ENCODE results near the gene WFIKKN1. TPM values are rescaled to one million over a fixed set of nuclear protein-coding genes. Genes with fewer than 3 reads are reported as not detected.
A peak's percentile ranks its signal among the peaks of the same experiment; 100 is the strongest.

Gene WFIKKN1
- total RNA-seq, 1 donor from 2014 or later: 8.5 TPM

GRCh38 chr16:678858-679813, 48.4 kb downstream of the WFIKKN1 start:
- TF ChIP-seq CTCF (conservative IDR thresholded peaks at IDR 0.05): no peak

DNA sequence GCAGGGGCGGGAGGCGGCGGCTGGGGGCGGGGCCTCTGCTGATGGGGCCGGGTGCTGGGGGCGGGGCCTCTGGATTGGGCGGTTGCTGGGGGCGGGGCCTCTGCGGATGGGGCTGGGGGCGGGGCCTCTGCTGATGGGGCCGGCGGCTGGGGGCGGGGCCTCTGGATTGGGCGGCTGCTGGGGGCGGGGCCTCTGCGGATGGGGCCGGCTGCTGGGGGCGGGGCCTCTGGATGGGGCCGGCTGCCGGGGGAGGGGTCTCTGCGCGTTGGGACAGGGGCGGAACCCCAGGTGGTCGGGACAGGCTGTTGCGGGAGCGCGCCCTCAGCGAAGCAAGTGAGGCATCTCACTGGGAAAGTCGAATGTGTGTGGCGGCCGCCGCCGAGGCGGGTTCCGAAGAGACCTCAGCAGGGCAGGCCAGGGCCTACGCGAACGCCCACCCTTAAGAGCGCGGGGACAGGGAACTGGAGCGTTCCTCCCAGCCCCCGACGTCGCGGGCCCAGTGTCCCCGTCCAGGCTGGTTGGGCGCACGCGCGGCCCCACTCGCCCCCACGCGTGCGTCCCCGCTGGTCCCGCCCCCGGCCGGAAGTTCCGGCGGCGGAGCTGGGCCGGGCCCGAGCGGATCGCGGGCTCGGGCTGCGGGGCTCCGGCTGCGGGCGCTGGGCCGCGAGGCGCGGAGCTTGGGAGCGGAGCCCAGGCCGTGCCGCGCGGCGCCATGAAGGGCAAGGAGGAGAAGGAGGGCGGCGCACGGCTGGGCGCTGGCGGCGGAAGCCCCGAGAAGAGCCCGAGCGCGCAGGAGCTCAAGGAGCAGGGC, 49.2 kb downstream of the WFIKKN1 start, which contains the start of gene STUB1:
STUB1 (plus strand) TSS at position 597 of the 811 bp plus-strand sequence; CDS start at position 713, 116 bp downstream.
- Mint-ChIP-seq H3K27ac (ENCODE audit: unreplicated experiment) (peak within 1 kb of the TSS; percentile 91), H3K9me3 (no peaks in the 10 kb centered on the region), H3K27me3 (ENCODE audit: low read depth) (peaks cover 16% of the 10 kb centered on the region), H3K4me1 (peaks cover 21% of the 10 kb centered on the region), H3K4me3 (peak within 1 kb of the TSS; percentile 91), H3K36me3 (ENCODE audit: low read depth) (peaks cover 3% of the 10 kb centered on the region)
- TF ChIP-seq CTCF (conservative IDR thresholded peaks at IDR 0.05): no peak
- peak; percentile 92 for DNase-seq (ENCODE audit: low read depth, low spot score)

More at GRCh38 chr16:678858-679813, 48.4 kb downstream of the WFIKKN1 start:
- peaks cover 20% of the 10 kb centered on the region for H3K27me3 Mint-ChIP-seq (ENCODE audit: low read depth)
- H3K4me3 Mint-ChIP-seq: peak overlapping the region; percentile 91
- H3K4me1 Mint-ChIP-seq: peaks cover 22% of the 10 kb centered on the region
- H3K36me3 Mint-ChIP-seq (ENCODE audit: low read depth): peaks cover 3% of the 10 kb centered on the region
- H3K27ac Mint-ChIP-seq (ENCODE audit: unreplicated experiment): no peak overlapping the region
- H3K9me3 Mint-ChIP-seq: no peaks in the 10 kb centered on the region
- peak; percentile 64 for DNase-seq (ENCODE audit: low read depth, low spot score)

DNA sequence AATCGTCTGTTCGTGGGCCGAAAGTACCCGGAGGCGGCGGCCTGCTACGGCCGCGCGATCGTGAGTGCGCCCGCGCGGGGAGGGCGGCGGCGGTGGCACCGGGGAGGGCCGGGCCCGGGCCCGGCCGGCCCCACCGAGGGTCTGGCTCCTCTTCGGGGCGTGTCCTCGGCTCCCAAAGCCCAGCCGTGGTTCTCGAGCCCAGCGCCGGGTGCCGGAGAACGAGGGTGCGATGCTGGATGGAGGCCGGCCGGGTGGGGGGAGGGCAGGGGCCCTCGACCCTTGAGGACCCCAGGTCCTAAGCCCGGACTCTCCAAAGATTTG, 49.8 kb downstream of the WFIKKN1 start:
- Mint-ChIP-seq H3K4me1 (peaks cover 18% of the 10 kb centered on the region), H3K4me3 (peak overlapping the region; percentile 90), H3K27ac (ENCODE audit: unreplicated experiment) (no peak overlapping the region), H3K27me3 (ENCODE audit: low read depth) (peaks cover 12% of the 10 kb centered on the region), H3K36me3 (ENCODE audit: low read depth) (peaks cover 3% of the 10 kb centered on the region), H3K9me3 (no peaks in the 10 kb centered on the region)
- TF ChIP-seq CTCF (conservative IDR thresholded peaks at IDR 0.05): no peak
- no peak for DNase-seq (ENCODE audit: low read depth, low spot score)

GRCh38 chr16:680967-681745, 50.4 kb downstream of the WFIKKN1 start:
- Mint-ChIP-seq H3K27ac (ENCODE audit: unreplicated experiment) (no peak overlapping the region), H3K9me3 (no peaks in the 10 kb centered on the region), H3K4me3 (peak overlapping the region; percentile 90), H3K36me3 (ENCODE audit: low read depth) (peaks cover 4% of the 10 kb centered on the region), H3K4me1 (peaks cover 18% of the 10 kb centered on the region), H3K27me3 (ENCODE audit: low read depth) (peaks cover 14% of the 10 kb centered on the region)
- no peak for DNase-seq (ENCODE audit: low read depth, low spot score)
- TF ChIP-seq CTCF (conservative IDR thresholded peaks at IDR 0.05): no peak

All from neural crest cell (in vitro differentiated cells).